ENCODE results near the gene PTPRH.

- TF ChIP-seq EP300 (IDR thresholded peaks at IDR 0.05) (no peak), CTCF (IDR thresholded peaks at IDR 0.05) (no peak), POLR2A (IDR thresholded peaks at IDR 0.05) (no peak), POLR2AphosphoS5 (IDR thresholded peaks at IDR 0.05) (no peak)
Measured at GRCh38 chr19:55241935-55242464, 32.7 kb upstream of the PTPRH start.

Data from stomach (tissue), 4 donors.